T1000 (cell line): Measurements from ENCODE around the gene ESRP2.

Experiments used
- DNase-seq: peaks from one replicate; lab custom pipeline; 2025; ENCODE audit warnings: mixed read lengths; lab: John Stamatoyannopoulos, UW

The ESRP2 gene

DNA sequence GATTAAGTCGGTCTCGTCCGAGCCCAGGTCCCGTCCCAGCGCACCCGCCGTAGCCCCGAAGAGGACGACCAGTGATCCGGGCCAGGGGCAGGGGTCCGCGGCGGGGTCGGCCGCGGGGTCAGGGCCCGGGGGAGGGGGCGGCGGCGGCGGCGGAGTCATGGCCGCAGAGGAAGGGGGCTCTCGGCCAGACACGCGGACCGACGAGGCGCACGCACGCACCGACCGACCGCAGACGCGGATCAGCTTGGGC, at the start of gene ESRP2:
ESRP2 (minus strand) TSS at position 241 of the 250 bp plus-strand sequence; CDS start at position 159, 82 bp downstream.
- DNase-seq: no peak

DNA sequence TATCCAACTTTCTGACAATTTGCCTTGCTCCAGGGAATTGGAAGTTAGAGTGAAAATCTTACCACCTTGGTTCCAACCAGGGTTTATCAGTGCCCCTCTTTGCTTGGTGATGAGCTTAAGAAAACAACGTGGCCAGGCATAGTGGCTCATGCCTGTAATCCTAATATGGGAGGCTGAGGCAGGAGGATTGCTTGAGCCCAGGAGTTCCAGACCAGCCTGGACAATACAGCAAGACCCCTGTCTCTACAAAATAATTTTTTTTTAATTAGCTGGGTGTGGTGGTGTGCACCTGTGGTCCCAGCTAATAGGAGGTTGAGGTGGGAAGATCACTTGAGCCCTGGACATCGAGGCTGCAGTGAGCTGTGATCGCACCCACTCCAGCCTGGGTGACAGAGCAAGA, 49.8 kb upstream of the ESRP2 start:
- DNase-seq: no peak

DNA sequence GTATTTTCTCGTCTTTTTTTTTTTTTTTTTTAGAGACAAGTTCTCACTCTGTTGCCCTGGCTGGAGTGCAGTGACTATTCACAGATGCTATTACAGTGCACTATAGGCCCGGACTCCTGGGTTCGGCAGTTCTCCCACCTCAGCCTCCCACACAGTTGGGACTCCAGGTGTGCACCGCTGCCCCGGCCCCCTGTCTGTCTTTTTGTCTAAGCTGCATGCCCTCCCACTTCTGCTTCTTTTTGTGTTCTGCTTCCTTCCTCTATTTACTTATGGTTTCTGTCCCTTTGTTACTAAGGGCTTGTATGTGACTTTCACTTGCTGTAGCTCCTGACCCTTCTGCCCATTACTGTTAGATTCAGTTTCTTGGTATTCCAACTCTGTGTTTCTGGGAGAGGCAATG, 48.9 kb upstream of the ESRP2 start:
- no peak for DNase-seq

DNA sequence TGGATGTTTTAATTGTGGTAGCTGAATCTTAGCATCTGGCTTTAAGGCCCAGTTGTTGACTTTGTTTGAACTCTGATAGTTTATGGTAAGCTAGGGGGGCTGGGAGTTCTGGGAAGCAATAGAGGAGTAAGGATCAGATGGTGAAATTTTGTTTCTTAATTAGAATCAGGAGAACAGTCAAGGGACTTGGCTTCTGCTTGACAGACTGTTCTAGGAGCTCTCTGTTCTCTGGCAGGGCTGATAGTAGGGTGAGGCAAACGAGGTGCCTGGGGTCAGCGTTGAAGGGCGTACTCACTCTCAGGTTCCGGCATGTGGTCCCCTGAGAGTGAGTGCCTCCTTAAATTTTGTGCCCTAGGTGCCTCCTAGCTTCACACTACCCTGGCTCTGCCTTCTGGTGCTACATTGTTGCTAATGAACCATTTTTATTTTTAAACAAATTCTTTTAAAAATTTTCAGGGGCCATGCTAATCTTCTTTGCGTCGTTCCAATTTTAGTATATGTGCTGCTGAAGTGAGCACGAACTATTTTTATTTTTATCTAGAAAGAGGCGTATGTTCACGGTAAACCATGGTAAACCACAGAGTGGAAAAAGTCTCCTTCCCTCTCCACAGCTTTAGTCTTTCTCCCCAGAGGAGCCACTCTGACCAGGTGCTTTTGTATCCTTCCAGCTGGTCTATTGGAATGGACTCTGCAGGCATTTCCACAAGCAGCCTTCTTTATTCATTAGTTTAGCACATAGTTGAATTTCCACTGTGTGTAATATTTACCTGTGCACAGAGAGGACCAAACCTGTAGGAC, 48.1 kb upstream of the ESRP2 start:
- DNase-seq: no peak

DNA sequence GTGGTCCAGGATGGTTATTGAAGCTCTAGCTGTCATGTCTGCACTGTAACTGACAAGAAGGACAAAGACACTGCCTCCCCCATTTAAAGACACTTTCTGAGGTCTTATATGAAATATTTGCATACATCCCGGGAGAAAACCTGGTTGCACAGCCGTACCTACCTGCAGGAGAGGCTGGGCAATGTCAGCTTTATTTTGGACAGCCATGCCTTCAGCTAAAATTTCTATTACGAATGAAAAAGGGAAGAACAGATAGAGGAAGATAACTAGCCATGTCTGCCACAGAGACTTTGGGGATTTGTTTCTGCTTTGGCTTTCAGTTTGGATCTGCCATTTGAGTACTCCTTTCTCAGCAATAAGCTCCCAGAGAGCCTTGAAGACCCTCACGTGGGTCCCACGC, 47.4 kb upstream of the ESRP2 start:
- no peak for DNase-seq

DNA sequence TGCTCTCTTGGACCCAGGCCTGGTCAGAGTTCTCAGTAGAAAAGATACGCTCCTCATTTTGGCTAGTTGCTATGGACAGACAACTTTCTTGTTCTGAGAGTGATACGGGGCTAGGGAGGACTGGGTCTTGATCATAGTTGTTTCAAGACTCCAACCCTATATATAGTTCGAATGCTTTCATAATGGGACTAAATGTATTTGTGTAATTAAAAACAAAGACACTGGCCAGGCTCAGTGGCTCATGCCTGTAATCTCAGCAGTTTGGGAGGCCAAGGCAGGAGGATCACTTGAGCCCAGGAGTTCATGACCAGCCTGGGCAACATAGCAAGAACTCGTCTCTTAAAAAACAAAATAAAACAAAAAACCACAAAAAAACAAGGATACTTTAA, 46.1 kb upstream of the ESRP2 start:
- no peak for DNase-seq

DNA sequence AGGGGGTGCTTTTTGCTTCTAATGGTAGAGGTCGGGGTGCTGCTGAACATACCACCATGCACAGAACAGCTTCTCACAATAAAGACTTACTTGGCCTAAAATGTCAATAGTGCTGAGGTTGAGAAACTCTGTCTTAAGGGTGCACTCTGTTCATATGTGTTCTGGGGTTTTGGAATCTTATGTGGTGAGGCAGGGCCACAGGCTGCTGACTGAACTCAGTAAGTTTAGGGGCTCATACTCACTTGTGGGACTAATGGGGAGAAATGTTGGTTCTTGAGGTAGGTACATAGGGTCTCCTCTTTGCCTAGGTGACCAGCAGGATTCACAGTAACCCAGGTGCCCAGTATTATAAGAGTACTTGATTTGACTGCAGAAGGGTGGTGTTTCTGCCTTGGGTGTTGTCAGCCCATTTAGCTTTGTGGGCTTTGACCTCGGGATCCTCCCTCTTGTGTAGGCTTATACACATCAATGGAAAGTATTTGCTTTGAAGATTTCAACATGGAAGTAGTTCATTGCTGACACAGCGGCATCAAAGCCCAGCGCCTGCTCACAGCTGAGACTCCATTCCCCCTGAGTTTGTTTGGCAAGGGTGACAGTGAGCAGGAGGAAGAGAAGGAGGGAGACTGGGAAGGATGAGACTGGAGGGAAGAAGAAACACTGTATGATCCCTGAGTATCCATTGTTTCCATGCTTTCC, 45.6 kb upstream of the ESRP2 start:
- DNase-seq: no peak

DNA sequence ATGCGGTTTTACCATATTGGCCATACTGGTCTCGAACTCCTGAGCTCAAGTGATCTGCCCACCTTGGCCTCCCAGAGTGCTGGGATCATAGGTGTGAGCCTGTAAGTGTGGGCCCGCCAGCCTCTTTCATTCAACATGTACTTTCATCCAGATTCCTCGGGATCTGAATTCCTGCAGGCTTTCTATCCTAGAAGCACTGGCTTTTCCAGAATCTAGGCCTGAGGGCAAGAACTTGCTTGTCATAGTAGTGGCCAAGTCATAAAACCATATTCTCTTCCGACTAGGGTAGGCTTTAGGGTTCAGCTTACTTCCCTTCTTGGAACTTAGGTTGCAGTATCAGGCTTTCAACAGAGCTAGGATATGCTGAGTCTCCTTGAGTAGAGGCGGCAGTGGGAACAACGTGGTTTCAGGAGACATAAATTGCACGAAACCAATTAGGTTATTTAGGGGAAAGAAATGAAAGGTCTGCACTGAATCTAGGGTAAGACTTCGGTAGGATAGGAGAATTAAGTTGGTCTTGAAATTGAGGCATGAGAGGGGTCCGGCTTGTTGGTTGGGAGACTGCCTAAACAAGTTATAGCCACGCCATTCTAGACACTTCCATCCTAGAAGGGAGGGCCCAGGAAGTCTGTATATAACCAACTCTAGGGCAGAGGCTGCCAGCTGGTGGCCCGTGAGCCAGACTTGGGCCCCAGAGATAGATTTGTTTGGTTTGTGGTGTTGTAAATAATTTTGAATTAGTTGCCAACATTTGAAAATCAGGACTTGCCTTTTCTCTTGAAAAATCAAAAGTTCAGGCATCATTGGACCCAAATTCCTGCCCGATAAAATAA, 44.0 kb upstream of the ESRP2 start:
- DNase-seq: no peak

DNA sequence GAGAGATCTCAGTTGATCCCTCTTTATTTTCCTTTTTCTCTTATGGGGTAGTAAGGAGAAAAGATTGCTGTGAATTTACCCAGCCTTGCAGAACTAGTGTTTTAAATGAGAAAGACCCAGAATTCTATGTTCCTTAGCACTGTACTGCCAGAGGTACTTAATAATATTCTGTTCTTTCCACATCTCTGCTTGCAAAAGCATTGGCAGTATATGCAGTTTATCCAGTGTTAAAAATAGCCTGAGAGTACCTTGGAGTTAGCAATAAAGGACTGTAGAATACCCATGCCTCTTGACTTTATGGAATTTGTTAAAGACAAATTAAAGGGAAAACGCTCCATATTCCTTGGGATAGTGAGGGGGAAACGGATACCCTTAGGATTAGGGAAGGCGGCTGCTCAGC, 40.3 kb upstream of the ESRP2 start:
- DNase-seq: no peak

DNA sequence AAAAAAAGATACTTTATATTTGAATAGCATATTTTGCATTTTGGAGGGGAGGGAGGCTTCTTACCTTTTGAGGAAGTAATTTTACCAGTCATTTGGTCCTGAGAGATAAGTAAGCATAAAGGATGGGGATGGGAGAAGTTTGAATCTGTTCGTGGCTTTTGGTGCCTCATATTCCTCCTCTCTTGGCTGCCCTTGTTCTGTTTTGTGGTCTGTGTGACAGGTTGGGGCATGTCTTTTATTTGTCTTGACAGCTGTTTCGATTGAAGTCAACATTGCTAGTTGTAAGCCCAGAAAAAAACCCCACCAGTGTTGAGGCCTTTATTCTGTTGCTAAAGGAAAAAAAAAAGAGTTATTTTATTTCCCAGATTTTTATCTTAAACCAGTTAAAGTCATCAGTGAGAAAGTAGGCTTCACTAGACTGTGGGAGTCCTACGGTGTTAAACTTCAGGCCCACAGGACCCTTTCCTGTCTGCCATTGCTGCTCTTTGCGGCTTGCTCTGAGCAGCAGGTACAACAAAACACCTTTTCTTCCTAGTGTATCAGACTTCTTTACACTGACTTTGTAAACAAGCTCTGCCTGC, 39.8 kb upstream of the ESRP2 start:
- DNase-seq: no peak

DNA sequence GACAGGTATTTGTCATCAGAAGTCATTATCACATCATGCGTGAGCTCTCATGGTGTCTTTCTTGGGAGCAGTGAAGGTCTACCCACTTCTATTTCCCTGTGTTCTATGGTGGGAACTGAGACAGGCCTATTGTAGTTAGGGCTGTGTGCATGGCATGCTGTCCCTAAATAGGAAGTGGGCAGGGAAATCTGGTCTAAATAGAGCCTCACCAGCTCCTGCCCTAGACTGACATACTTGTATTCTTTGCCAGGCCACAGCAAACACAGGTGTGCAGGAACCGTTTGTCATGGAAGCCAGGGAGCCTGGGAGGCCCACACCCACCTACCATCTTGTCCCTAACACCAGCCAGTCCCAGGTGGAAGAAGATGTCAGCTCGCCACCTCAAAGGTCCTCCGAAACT, 38.5 kb upstream of the ESRP2 start:
- DNase-seq: no peak

DNA sequence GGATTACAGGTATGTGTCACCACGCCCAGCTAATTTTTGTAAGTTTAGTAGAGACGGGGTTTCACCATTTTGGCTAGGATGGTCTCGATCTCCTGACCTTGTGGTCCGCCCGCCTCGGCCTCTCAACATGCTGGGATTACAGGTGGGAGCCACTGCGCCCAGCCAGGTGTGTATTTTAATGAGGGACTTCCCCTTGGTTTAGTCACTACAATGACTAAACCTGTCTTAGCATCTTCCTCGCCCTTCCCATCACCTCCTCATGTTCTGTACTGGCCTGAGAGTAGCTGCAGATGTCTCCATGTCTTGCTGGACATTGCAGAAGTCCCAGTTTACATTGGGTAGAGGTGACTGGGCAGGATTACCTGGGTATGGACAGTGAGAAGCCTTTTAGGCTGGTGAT, 38.0 kb upstream of the ESRP2 start:
- no peak for DNase-seq

DNA sequence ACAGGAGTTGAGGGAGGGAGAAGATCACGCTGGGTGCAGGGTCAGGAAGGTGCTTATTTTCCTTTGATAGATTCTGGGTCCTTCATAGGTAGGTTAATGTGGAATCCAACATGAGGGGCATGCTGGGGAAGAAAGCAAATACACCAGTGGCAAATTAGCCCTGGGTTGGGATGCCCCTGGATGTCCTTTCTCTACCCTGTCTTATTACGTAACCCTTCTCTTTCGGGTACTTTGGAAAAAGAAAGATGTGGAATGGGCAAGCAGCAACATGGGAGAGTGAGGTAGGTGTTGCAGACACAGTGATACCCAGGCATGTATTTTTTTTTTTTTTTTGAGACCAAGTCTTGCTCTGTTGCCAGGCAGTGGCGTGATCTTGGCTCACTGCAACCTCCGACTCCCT, 37.5 kb upstream of the ESRP2 start:
- no peak for DNase-seq

DNA sequence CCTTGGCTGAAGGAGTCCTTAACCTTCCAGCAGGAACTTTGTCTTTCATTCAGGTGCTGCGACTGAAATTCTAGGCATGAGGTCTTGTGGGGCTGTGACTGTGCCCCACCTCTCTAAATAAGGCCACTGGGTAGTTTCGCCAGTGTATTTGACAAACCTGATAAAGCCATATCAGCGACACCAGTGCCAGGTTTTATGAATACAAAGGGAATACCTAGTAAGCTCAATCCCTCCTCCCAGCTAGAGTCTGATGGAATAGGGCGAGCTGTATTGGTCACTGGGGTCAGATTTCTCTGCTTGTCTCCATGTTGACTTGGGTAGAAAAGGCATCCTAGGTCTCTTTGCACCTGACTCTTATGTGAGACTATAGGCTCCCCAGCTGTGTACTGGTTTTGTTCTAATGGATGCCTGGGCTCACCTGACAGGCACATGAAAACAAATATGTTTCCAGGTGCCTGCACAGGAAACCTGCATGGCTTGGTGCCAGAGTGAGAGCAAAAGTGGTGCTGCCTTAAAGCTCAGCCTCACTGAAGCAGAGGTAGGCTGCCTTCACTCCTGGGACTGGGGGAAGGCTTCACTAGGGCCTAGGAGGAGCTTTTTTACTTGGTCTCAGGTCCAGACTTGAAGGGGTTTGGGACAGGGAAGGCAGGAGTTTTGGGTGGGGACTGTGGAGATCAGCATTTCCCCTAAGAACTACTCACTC, 36.7 kb upstream of the ESRP2 start:
- DNase-seq: no peak

DNA sequence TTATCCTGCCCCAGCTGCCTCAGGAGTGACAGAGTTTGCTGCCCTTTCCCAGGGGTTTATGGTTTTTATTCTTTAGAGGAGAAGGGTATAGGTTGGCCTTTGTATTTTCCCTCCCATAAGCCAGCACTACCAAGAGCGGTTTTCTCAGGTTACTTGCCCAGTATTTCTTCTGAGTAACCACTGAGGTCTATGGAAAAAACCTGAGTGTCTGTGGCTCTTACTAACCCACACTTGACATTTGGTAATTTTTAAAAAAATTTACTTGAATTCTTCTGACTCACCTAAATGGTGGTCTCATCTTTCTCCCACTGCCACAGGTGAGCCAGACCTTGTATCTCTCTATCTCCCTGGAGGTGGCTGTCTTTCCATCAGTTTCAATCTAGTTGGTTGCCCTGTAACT, 34.4 kb upstream of the ESRP2 start:
- DNase-seq: no peak

DNA sequence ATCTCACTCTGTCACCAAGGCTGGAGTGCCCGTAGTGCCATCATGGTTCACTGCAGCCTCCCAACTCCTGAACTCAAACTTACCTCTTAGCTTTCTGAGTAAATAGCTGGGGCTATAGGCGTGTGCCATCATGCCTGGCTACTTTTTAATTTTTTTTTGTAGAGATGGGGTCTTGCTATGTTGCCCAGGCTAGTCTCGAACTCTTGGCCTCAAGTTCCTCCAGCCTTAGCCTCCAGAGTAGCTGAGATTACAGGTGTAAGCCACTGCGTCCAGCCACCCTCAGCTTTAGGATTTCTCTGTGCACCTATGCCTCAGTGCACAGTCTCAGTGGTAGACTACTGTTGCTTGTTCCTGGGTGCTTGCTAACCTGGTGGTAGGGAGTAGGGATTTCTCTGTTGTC, 33.9 kb upstream of the ESRP2 start:
- DNase-seq: no peak

DNA sequence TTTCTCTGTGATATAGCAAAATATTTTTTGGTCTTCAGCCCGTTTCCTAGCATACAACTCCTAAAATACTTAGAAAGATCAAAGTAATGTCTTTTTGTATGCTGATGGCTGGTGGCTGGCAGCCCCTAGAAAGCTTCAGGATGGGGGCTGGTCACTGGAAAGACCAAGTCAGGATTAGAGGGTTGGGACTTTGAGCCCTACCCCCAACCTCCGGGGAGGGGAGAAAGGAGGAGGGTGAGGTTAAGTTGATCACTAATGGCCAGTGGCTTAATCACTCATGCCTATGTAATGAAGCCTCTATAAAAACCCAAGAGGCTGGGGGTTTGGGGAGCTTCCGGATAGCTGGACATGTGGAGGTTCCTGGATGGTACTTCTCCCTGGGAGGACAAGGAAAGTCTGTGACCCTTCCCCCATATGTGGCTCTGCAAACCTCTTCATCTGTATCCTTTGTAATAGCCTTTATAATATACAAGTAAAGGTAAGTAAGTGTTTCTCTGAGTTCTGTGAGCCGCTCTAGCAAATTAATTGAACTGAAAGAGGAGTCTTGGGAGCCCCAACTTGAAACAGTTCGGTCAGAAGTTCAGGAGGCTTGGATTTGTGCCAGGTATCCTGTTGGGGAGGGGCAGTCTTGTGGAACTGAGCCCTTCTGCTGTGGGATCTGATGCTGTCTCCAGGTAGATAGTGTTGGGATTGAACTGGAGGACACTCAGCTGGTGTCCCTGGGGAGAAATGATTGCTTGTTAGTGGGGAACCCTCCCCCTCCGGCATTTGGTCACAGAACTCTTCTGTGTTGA, 31.9 kb upstream of the ESRP2 start:
- DNase-seq: no peak

DNA sequence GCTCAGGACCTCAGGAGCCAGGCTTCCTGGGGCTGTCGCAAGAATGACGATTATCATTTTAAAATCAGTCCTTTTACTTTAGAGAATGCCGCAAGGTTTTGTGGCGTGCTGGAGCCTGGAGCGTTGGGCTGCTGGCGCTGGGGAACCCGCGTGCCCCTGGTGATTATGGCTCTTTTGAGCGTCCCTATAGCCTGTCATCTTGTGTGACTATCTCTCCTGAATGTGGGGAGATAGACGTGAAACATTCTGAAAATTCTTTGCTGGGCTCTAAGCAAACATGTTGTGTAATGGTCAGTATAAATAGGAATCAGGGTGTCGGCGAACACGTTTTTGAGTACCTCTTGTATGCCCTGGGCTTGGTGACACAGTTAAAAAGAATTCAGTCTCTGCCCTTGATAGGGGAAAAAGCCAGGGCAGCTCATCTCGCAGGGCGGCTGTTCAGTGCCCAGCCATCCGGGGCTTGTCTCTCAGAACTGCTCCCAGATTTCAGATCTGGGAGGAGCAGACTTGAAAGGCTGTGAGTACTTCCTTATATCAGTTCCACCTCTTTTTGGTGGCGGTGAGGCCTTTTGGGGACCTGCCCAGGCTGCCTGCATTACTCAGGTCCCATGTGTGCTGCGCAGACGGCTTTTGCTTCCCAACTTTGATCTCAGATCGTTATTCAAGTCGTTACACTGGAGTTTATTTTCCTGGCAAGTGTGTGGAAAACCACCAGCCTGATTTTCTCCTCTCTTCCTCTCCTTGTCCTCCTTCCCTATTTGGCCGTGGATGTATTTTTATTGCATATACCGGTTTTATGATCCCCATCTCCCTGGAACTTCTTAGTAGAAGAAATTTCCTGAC, 29.4 kb upstream of the ESRP2 start:
- peak; percentile 29 for DNase-seq

DNA sequence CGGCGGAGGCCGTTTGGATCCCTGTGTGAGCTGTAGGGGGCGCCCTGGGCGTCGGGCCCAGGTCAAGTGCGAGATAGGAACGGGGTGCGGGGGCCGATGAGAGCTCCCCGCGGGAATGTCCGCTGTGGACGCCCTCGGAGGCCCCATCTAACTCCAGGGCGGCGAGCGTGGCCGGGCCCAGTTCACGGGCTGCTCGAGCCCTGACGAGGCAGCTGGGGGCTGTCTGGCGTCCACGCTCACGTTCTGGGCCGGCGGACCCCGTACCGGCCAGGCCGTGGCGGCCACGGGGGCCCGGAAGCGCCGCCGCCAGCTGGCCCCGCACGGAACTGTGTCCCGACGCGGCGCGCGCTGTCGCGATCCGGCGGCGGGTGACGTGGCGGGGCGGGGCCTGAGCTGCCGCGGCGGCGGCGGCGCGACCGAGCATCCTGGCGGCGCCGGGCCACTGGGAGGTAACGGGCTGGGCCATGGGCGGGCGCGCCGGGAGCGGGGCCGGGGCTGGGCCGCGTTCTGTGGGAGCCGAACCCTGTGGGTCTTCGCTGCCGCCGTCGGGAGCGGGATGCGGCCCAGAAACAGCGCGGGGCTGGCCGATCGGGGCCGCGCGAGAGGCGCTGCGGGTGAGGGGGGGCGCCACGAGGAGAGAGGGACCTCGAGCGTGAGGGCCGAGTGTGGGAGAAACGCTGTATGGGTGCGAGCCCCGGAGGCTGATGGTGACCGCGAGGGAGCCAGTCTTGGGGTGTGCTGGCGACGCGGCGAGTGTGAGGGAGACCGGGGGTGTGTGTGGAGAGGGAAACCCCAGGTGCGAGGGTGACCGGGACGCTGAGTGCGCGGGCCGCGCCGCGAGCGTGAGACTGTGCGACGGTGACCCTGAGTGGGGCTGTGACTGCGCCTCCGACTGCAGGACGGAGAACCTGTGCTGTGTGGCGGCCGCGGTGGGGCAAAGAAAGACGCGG, 28.5 kb upstream of the ESRP2 start, which contains the start of gene SLC7A6:
SLC7A6 (plus strand) TSS at position 399 of the 950 bp plus-strand sequence. CDS start 10,201 bp downstream, outside the sequence.
- DNase-seq: peak; percentile 58
